Measurements from ENCODE around the gene NID2.

NID2 gene

GRCh38 chr14:52005625-52006024 is 63.2 kb downstream of the NID2 start:
- ChIA-PET POLR2A (no interaction called here), CTCF (interaction anchor here (0.6 to 2.0 kb wide), 4 partner anchors 10 to 448 kb away, joined by 3 to 14 read pairs (median 4); no protein-coding TSS in a partner anchor)

GRCh38 chr14:52003324-52003723 is 65.5 kb downstream of the NID2 start:
- TF ChIP-seq CTCF (IDR thresholded peaks at IDR 0.05; ENCODE audit: control extremely low read depth, extremely low read depth, low read depth, missing control alignments), result no peak
- ChIA-PET POLR2A (no interaction called here), CTCF (interaction anchor here (1.4 kb wide), 1 partner anchor 12 kb away, joined by 3 read pairs; no protein-coding TSS in a partner anchor)
- DNase-seq (ENCODE audit: extremely low spot score), result no peak

More at GRCh38 chr14:52005625-52006024, 63.2 kb downstream of the NID2 start:
- no peak for TF ChIP-seq CTCF (IDR thresholded peaks at IDR 0.05; ENCODE audit: control extremely low read depth, extremely low read depth, low read depth, missing control alignments)
- DNase-seq (ENCODE audit: extremely low spot score), result no peak

GRCh38 chr14:52002542-52002941 is 66.3 kb downstream of the NID2 start:
- DNase-seq (ENCODE audit: extremely low spot score), result no peak
- CTCF ChIA-PET, result interaction anchor here (1.4 kb wide), 1 partner anchor 11 kb away, joined by 3 read pairs; no protein-coding TSS in a partner anchor
- POLR2A ChIA-PET, result no interaction called here
- TF ChIP-seq CTCF (IDR thresholded peaks at IDR 0.05; ENCODE audit: control extremely low read depth, extremely low read depth, low read depth, missing control alignments), result no peak

- ChIA-PET POLR2A (no interaction called here), CTCF (no interaction called here)
- TF ChIP-seq CTCF (IDR thresholded peaks at IDR 0.05; ENCODE audit: control extremely low read depth, extremely low read depth, low read depth, missing control alignments), result no peak
- no peak for DNase-seq (ENCODE audit: extremely low spot score)
Observed at GRCh38 chr14:52000696-52001095, 68.2 kb downstream of the NID2 start.

- ChIA-PET CTCF (no interaction called here), POLR2A (no interaction called here)
- TF ChIP-seq CTCF (IDR thresholded peaks at IDR 0.05; ENCODE audit: control extremely low read depth, extremely low read depth, low read depth, missing control alignments), result no peak
- no peak for DNase-seq (ENCODE audit: extremely low spot score)
Observed at GRCh38 chr14:52000019-52000582, 68.8 kb downstream of the NID2 start.

- no peak for TF ChIP-seq CTCF (IDR thresholded peaks at IDR 0.05; ENCODE audit: control extremely low read depth, extremely low read depth, low read depth, missing control alignments)
- CTCF ChIA-PET, result no interaction called here
- no peak for DNase-seq (ENCODE audit: extremely low spot score)
- POLR2A ChIA-PET, result no interaction called here
Observed at GRCh38 chr14:51999084-51999483, 69.8 kb downstream of the NID2 start.

All from GM10248 (cell line).